ENCODE data around the gene KCNJ10. TPM values are rescaled to one million over a fixed set of nuclear protein-coding genes. Genes with fewer than 3 reads are reported as not detected.

Gene KCNJ10
- total and polyA plus RNA-seq, 2 of the 13 experiments (the other 11 are each of a cell fraction or from before 2014, with no cell fraction given): 4.4 to 10.3 TPM

- TF ChIP-seq ZNF264 (CRISPR knock-in tag; IDR thresholded peaks at IDR 0.05) (no peak), ZNF800 (CRISPR knock-in tag; IDR thresholded peaks at IDR 0.05) (no peak), NCOA5 (CRISPR knock-in tag; IDR thresholded peaks at IDR 0.05) (no peak), NCOA2 (CRISPR knock-in tag; IDR thresholded peaks at IDR 0.05) (no peak), ETV5 (CRISPR knock-in tag; IDR thresholded peaks at IDR 0.05; ENCODE audit: borderline replicate concordance) (no peak), ASH2L (IDR thresholded peaks at IDR 0.05; ENCODE audit: insufficient read length, low read depth, low read length) (no peak), THYN1 (CRISPR knock-in tag; IDR thresholded peaks at IDR 0.05; ENCODE audit: borderline replicate concordance, low read depth) (no peak), NFE2 (CRISPR knock-in tag; IDR thresholded peaks at IDR 0.05) (no peak), THAP8 (CRISPR knock-in tag; IDR thresholded peaks at IDR 0.05; ENCODE audit: borderline replicate concordance) (no peak), IKZF4 (CRISPR knock-in tag; IDR thresholded peaks at IDR 0.05; ENCODE audit: borderline replicate concordance, low read depth, not compliant biosample characterization) (no peak), RFXAP (CRISPR knock-in tag; IDR thresholded peaks at IDR 0.05; ENCODE audit: borderline replicate concordance) (peak; percentile 58; the same call in 1 of the 2 replicates), ADNP (CRISPR knock-in tag; IDR thresholded peaks at IDR 0.05) (no peak), ZSCAN9 (CRISPR knock-in tag; IDR thresholded peaks at IDR 0.05; ENCODE audit: borderline replicate concordance) (no peak), HNRNPK (IDR thresholded peaks at IDR 0.05; ENCODE audit: low read depth, low read length, poor library complexity, severe bottlenecking) (no peak), ZNF530 (CRISPR knock-in tag; IDR thresholded peaks at IDR 0.05; ENCODE audit: low read depth) (no peak), MYNN (CRISPR knock-in tag; IDR thresholded peaks at IDR 0.05; ENCODE audit: low read depth) (no peak), MXI1 (IDR thresholded peaks at IDR 0.05; ENCODE audit: borderline replicate concordance, low read depth, low read length) (peak; percentile 82; the same call in 1 of the 3 replicates), NAIF1 (CRISPR knock-in tag; IDR thresholded peaks at IDR 0.05; ENCODE audit: borderline replicate concordance) (no peak), PHF21A (CRISPR knock-in tag; IDR thresholded peaks at IDR 0.05) (no peak), ZNF18 (CRISPR knock-in tag; IDR thresholded peaks at IDR 0.05; ENCODE audit: insufficient replicate concordance) (no peak), SMARCE1 (IDR thresholded peaks at IDR 0.05; ENCODE audit: borderline replicate concordance) (no peak), STAG1 (CRISPR knock-in tag; IDR thresholded peaks at IDR 0.05) (peak; percentile 90), ZNF20 (CRISPR knock-in tag; IDR thresholded peaks at IDR 0.05) (no peak), ZNF570 (CRISPR knock-in tag; IDR thresholded peaks at IDR 0.05; ENCODE audit: borderline replicate concordance) (no peak), ZNF260 (CRISPR knock-in tag; IDR thresholded peaks at IDR 0.05; ENCODE audit: borderline replicate concordance, low read depth) (no peak), ZBTB38 (CRISPR knock-in tag; IDR thresholded peaks at IDR 0.05) (no peak), TBX3 (IDR thresholded peaks at IDR 0.05; ENCODE audit: borderline replicate concordance) (no peak), HHEX (CRISPR knock-in tag; IDR thresholded peaks at IDR 0.05) (0 out of 2 replicates have a peak, but pooled peaks have one; percentile 4)
Observed at GRCh38 chr1:160101037-160101716, 31.2 kb upstream of the KCNJ10 start (continued).

Data from HepG2 (cell line).